ENCODE measurements around the gene GRPR.
"Not testable (repeated sequence)": the region's sequence is repeated elsewhere in the genome, so short reads cannot be mapped to it uniquely, and the experiment has no call there.

GRPR gene

GRCh38 chrX:16177260-16177659 lies 53.9 kb downstream of the GRPR start:
- Histone ChIP-seq H3K9me3 (ENCODE audit: control insufficient read depth, insufficient read depth, low read length) (no peaks in the 10 kb centered on the region), H3K4me3 (ENCODE audit: low read depth, low read length) (no peak overlapping the region), H3K27ac (ENCODE audit: low read depth, low read length) (no peak overlapping the region), H3K9ac (ENCODE audit: low read depth, low read length) (no peak overlapping the region), H3K27me3 (ENCODE audit: control insufficient read depth, insufficient read depth, low read length) (no peaks in the 10 kb centered on the region), H3K36me3 (ENCODE audit: control insufficient read depth, insufficient read depth, low read length) (no peaks in the 10 kb centered on the region), H3K4me1 (ENCODE audit: control insufficient read depth, insufficient read depth, low read length) (peaks cover 26% of the 10 kb centered on the region)

DNA sequence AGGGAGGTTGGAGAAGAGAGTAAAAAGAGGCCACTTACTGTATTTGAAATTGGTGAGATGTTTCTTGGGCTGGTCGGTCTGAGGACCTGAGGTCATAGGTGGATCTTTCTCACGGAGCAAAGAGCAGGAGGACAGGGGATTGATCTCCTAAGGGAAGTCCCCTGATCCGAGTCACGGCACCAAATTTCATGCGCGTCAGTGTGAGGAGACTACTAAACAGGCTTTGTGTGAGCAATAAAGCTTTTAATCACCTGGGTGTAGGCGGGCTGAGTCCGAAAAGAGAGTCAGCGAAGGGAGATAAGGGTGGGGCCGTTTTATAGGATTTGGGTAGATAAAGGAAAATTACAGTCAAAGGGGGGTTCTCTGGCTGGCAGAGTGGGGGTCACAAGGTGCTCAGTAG lies 60.5 kb downstream of the GRPR start:
- Histone ChIP-seq H3K4me1 (ENCODE audit: control insufficient read depth, insufficient read depth, low read length) (peaks cover 39% of the 10 kb centered on the region), H3K27ac (ENCODE audit: low read depth, low read length) (peak overlapping the region; percentile 64)
- H3K36me3 ChIP-seq (ENCODE audit: control insufficient read depth, insufficient read depth, low read length); H3K9ac ChIP-seq (ENCODE audit: low read depth, low read length); H3K27me3 ChIP-seq (ENCODE audit: control insufficient read depth, insufficient read depth, low read length); H3K4me3 ChIP-seq (ENCODE audit: low read depth, low read length); H3K9me3 ChIP-seq (ENCODE audit: control insufficient read depth, insufficient read depth, low read length): not testable (repeated sequence)

DNA sequence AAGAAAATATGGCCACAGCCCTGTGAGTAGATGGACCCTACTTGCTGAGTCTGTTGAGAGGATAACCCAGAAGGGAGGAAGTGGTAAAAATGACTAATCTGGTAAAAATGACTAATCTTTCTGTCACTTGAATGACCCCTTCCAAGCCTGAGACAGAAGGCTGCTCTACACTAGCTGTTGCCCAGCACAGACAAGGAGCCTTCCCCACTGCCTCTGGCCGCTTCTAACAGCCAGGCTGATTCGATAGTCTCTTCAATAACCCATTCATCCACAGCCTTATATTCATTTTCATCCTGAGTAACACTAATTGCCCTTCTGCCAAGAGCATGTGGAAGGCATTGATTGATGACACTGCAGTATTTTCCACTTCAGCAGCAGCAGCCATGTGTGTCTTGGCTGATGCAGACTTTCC lies 62.4 kb downstream of the GRPR start:
- H3K4me3 ChIP-seq (ENCODE audit: low read depth, low read length) = no peak overlapping the region
- no peaks in the 10 kb centered on the region for H3K36me3 ChIP-seq (ENCODE audit: control insufficient read depth, insufficient read depth, low read length)
- no peaks in the 10 kb centered on the region for H3K9me3 ChIP-seq (ENCODE audit: control insufficient read depth, insufficient read depth, low read length)
- H3K27me3 ChIP-seq (ENCODE audit: control insufficient read depth, insufficient read depth, low read length) = no peaks in the 10 kb centered on the region
- peaks cover 45% of the 10 kb centered on the region for H3K4me1 ChIP-seq (ENCODE audit: control insufficient read depth, insufficient read depth, low read length)
- peak overlapping the region; percentile 11; the same call in 1 of the 2 replicates for H3K9ac ChIP-seq (ENCODE audit: low read depth, low read length)
- H3K27ac ChIP-seq (ENCODE audit: low read depth, low read length) = peak overlapping the region; percentile 89

GRCh38 chrX:16186380-16187007 lies 63.1 kb downstream of the GRPR start:
- H3K4me1 ChIP-seq (ENCODE audit: control insufficient read depth, insufficient read depth, low read length) = peaks cover 45% of the 10 kb centered on the region
- H3K27ac ChIP-seq (ENCODE audit: low read depth, low read length) = peak overlapping the region; percentile 89
- no peak overlapping the region for H3K4me3 ChIP-seq (ENCODE audit: low read depth, low read length)
- H3K9me3 ChIP-seq (ENCODE audit: control insufficient read depth, insufficient read depth, low read length) = no peaks in the 10 kb centered on the region
- H3K36me3 ChIP-seq (ENCODE audit: control insufficient read depth, insufficient read depth, low read length) = no peaks in the 10 kb centered on the region
- no peaks in the 10 kb centered on the region for H3K27me3 ChIP-seq (ENCODE audit: control insufficient read depth, insufficient read depth, low read length)
- peak overlapping the region; percentile 11; the same call in 1 of the 2 replicates for H3K9ac ChIP-seq (ENCODE audit: low read depth, low read length)

DNA sequence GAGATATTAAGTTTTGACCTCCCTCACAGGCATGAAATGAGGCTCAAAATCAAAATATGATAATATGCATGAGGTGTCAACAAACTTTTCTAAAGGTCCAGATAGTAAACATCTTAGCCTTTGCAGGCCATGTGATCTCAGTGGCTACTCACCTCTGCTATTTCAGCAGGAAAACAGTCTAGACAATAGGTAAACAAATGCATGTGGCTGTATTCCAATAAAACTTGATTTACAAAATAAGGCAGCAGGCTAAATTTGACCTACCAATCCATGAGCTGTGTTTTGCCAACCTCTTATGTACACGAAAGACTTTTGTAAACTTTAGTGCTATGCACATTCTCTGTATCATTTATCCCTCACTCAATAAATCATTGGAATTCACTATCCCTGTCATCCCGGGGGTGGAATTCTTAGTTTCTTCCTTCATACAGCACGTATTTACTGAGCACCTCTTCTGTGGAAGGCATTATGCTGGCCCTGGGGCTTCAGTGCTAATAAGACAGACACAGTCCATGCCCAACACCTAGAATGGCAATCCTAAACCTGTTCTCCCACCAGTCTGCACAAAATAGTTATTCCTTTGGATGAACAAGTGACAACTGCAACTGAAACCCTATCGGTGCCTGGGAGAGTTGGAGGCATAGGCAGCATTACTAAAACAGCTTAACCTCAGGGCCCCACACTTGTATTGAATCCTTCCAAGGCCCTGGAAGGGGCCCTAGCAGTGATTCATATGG lies 63.8 kb downstream of the GRPR start:
- Histone ChIP-seq H3K27ac (ENCODE audit: low read depth, low read length) (peak overlapping the region; percentile 89), H3K4me3 (ENCODE audit: low read depth, low read length) (no peak overlapping the region), H3K9me3 (ENCODE audit: control insufficient read depth, insufficient read depth, low read length) (no peaks in the 10 kb centered on the region), H3K4me1 (ENCODE audit: control insufficient read depth, insufficient read depth, low read length) (peaks cover 45% of the 10 kb centered on the region), H3K9ac (ENCODE audit: low read depth, low read length) (no peak overlapping the region), H3K27me3 (ENCODE audit: control insufficient read depth, insufficient read depth, low read length) (no peaks in the 10 kb centered on the region), H3K36me3 (ENCODE audit: control insufficient read depth, insufficient read depth, low read length) (no peaks in the 10 kb centered on the region)

- Histone ChIP-seq H3K4me3 (ENCODE audit: low read depth, low read length) (no peak overlapping the region), H3K9ac (ENCODE audit: low read depth, low read length) (no peak overlapping the region), H3K9me3 (ENCODE audit: control insufficient read depth, insufficient read depth, low read length) (no peaks in the 10 kb centered on the region), H3K27ac (ENCODE audit: low read depth, low read length) (no peak overlapping the region), H3K4me1 (ENCODE audit: control insufficient read depth, insufficient read depth, low read length) (peaks cover 45% of the 10 kb centered on the region), H3K27me3 (ENCODE audit: control insufficient read depth, insufficient read depth, low read length) (no peaks in the 10 kb centered on the region), H3K36me3 (ENCODE audit: control insufficient read depth, insufficient read depth, low read length) (no peaks in the 10 kb centered on the region)
Observed at GRCh38 chrX:16188687-16189086, 65.3 kb downstream of the GRPR start.

DNA sequence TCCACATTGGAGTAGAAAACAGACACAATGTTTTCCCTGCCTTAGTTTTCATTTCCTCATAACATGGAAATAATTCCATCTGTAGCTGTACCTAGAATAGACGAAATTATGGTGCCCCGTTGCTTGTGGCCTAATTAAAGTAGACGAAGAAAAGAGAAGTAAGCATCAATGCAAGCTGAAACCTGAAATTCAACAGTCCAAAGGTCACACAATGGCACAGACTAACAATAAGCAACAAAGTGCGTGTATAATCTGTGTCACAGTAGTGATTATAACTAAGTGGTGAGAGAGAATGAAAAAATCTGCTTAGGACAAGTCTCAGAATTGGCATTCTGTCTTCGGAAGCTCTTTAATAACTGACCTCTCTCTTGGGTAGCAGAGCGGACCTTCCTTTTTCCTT lies 68.2 kb downstream of the GRPR start:
- no peaks in the 10 kb centered on the region for H3K36me3 ChIP-seq (ENCODE audit: control insufficient read depth, insufficient read depth, low read length)
- no peaks in the 10 kb centered on the region for H3K27me3 ChIP-seq (ENCODE audit: control insufficient read depth, insufficient read depth, low read length)
- H3K4me1 ChIP-seq (ENCODE audit: control insufficient read depth, insufficient read depth, low read length) = peaks cover 29% of the 10 kb centered on the region
- no peak overlapping the region for H3K4me3 ChIP-seq (ENCODE audit: low read depth, low read length)
- no peaks in the 10 kb centered on the region for H3K9me3 ChIP-seq (ENCODE audit: control insufficient read depth, insufficient read depth, low read length)
- H3K9ac ChIP-seq (ENCODE audit: low read depth, low read length) = no peak overlapping the region
- H3K27ac ChIP-seq (ENCODE audit: low read depth, low read length) = no peak overlapping the region

- Histone ChIP-seq H3K36me3 (ENCODE audit: control insufficient read depth, insufficient read depth, low read length) (no peaks in the 10 kb centered on the region), H3K9ac (ENCODE audit: low read depth, low read length) (no peak overlapping the region), H3K4me1 (ENCODE audit: control insufficient read depth, insufficient read depth, low read length) (peaks cover 25% of the 10 kb centered on the region), H3K4me3 (ENCODE audit: low read depth, low read length) (no peak overlapping the region), H3K9me3 (ENCODE audit: control insufficient read depth, insufficient read depth, low read length) (no peaks in the 10 kb centered on the region), H3K27me3 (ENCODE audit: control insufficient read depth, insufficient read depth, low read length) (no peaks in the 10 kb centered on the region), H3K27ac (ENCODE audit: low read depth, low read length) (no peak overlapping the region)
Observed at GRCh38 chrX:16196829-16197228, 73.5 kb downstream of the GRPR start.

- Histone ChIP-seq H3K27me3 (ENCODE audit: control insufficient read depth, insufficient read depth, low read length) (no peaks in the 10 kb centered on the region), H3K4me3 (ENCODE audit: low read depth, low read length) (no peak overlapping the region; the same call in 1 of the 2 replicates), H3K9ac (ENCODE audit: low read depth, low read length) (0 out of 2 replicates have a peak overlapping the region, but pooled peaks have one; percentile 38), H3K27ac (ENCODE audit: low read depth, low read length) (peak overlapping the region; percentile 92), H3K9me3 (ENCODE audit: control insufficient read depth, insufficient read depth, low read length) (no peaks in the 10 kb centered on the region), H3K36me3 (ENCODE audit: control insufficient read depth, insufficient read depth, low read length) (no peaks in the 10 kb centered on the region), H3K4me1 (ENCODE audit: control insufficient read depth, insufficient read depth, low read length) (peaks cover 25% of the 10 kb centered on the region)
Observed at GRCh38 chrX:16199343-16199742, 76.0 kb downstream of the GRPR start.

DNA sequence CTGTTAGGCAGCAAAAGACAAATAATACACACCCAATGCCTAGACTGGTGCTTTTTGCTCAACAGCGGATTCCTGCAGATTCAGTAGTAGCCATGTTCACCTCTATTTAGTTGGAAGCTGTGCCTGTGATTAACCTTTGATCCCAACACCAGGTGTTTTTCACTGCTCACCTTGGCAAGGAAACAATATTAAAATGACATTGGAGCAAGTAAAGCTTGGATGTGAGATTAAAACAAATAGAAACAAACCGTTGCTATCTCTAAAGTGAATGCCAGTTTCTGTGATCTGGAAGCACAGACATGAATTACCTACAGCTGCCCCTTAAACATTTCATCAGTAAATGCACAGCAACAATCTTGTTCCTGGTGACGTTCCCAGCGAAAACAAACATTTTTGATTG lies 79.6 kb downstream of the GRPR start:
- Histone ChIP-seq H3K9me3 (ENCODE audit: control insufficient read depth, insufficient read depth, low read length) (no peaks in the 10 kb centered on the region), H3K36me3 (ENCODE audit: control insufficient read depth, insufficient read depth, low read length) (no peaks in the 10 kb centered on the region), H3K9ac (ENCODE audit: low read depth, low read length) (no peak overlapping the region; the same call in 1 of the 2 replicates), H3K27ac (ENCODE audit: low read depth, low read length) (no peak overlapping the region), H3K4me1 (ENCODE audit: control insufficient read depth, insufficient read depth, low read length) (peaks cover 23% of the 10 kb centered on the region), H3K4me3 (ENCODE audit: low read depth, low read length) (no peak overlapping the region), H3K27me3 (ENCODE audit: control insufficient read depth, insufficient read depth, low read length) (no peaks in the 10 kb centered on the region)

Measured in HUES48 (cell line).